GM18868 (cell line): ENCODE data around the gene PTK6.
"Not testable (repeated sequence)": the region's sequence is repeated elsewhere in the genome, so short reads cannot be mapped to it uniquely, and the experiment has no call there.

Experiments used
- ATAC-seq: cut with Tn5 transposase; IDR thresholded peaks from one replicate; pipeline ENCODE4 v1.9.1; 2021; ENCODE audit warnings: mild to moderate bottlenecking, moderate library complexity; ENCODE audit not compliant: unreplicated experiment

The PTK6 gene

GRCh38 chr20:63517376-63518309 lies 19.5 kb downstream of the PTK6 start:
- ATAC-seq: no peak

GRCh38 chr20:63514520-63514919 lies 22.7 kb downstream of the PTK6 start:
- not testable (repeated sequence) for ATAC-seq

- ATAC-seq: no peak
These were observed 24.0 kb downstream of the PTK6 start for GRCh38 chr20:63513207-63513606.

- ATAC-seq: no peak
These were observed 28.1 kb downstream of the PTK6 start for GRCh38 chr20:63509088-63509564.

GRCh38 chr20:63508072-63508768 lies 29.0 kb downstream of the PTK6 start:
- no peak for ATAC-seq

- ATAC-seq: no peak
These were observed 30.0 kb downstream of the PTK6 start for GRCh38 chr20:63507083-63507743.

GRCh38 chr20:63505723-63506122 lies 31.5 kb downstream of the PTK6 start:
- ATAC-seq: no peak

- ATAC-seq: no peak
These were observed 31.9 kb downstream of the PTK6 start for GRCh38 chr20:63505281-63505680.

GRCh38 chr20:63504642-63505041 lies 32.5 kb downstream of the PTK6 start:
- no peak for ATAC-seq

GRCh38 chr20:63503524-63503923 lies 33.7 kb downstream of the PTK6 start:
- no peak for ATAC-seq

- ATAC-seq: no peak
These were observed 34.5 kb downstream of the PTK6 start for GRCh38 chr20:63502671-63503172.

GRCh38 chr20:63501818-63502670 lies 35.1 kb downstream of the PTK6 start:
- no peak for ATAC-seq

- no peak for ATAC-seq
These were observed 36.0 kb downstream of the PTK6 start for GRCh38 chr20:63500902-63501817.

GRCh38 chr20:63500151-63500901 lies 36.9 kb downstream of the PTK6 start:
- ATAC-seq: no peak

GRCh38 chr20:63499338-63499969 lies 37.7 kb downstream of the PTK6 start:
- no peak for ATAC-seq

GRCh38 chr20:63498960-63499337 lies 38.2 kb downstream of the PTK6 start, which contains the start of gene EEF1A2:
TSS of gene EEF1A2 (minus strand) at chr20:63499083. CDS start at chr20:63497763, 1,320 bp downstream.
- ATAC-seq: no peak

- ATAC-seq: no peak
These were observed 38.9 kb downstream of the PTK6 start for GRCh38 chr20:63497946-63498935.
